Activated CD4-positive, alpha-beta T cell treated with anti-CD3 and anti-CD28 coated beads, Interleukin-2, amount 10 ng/mL, durations not matched to agents 7 days and 5 days (primary cell): ENCODE measurements around the gene LRIT2. TPM values are rescaled to one million over a fixed set of nuclear protein-coding genes. Genes with fewer than 3 reads are reported as not detected.
"Not testable (repeated sequence)": the region's sequence is repeated elsewhere in the genome, so short reads cannot be mapped to it uniquely, and the experiment has no call there.

Experiments
- CTCF ChIA-PET: fragments of 350-600 bp; sonication (Branson Sonifier 250); formaldehyde crosslinking; loops from one replicate; lab custom pipeline; 2021; ENCODE audit warnings: antibody characterized with exemption; lab: Charles Lee
- POLR2A ChIA-PET: fragments of 350-600 bp; sonication (Branson Sonifier 250); formaldehyde crosslinking; loops from one replicate; lab custom pipeline; 2021; ENCODE audit warnings: antibody characterized with exemption; lab: Charles Lee
- DNase-seq: peaks from one replicate; pipeline ENCODE4 v3.0.0-alpha.2; 2020
- H3K27ac Mint-ChIP-seq: one replicate; pipeline ENCODE4 v1.8.0; 2021; ENCODE audit warnings: mild to moderate bottlenecking, moderate library complexity, mixed read lengths
- H3K27me3 Mint-ChIP-seq: one replicate; pipeline ENCODE4 v1.8.0; 2021; ENCODE audit warnings: mixed read lengths
- H3K36me3 Mint-ChIP-seq: one replicate; pipeline ENCODE4 v1.8.0; 2021; ENCODE audit warnings: low read depth, mixed read lengths
- H3K4me1 Mint-ChIP-seq: one replicate; pipeline ENCODE4 v1.8.0; 2021; ENCODE audit warnings: mixed read lengths
- H3K4me3 Mint-ChIP-seq: one replicate; pipeline ENCODE4 v1.8.0; 2021; ENCODE audit warnings: mild to moderate bottlenecking, moderate library complexity, mixed read lengths
- H3K9me3 Mint-ChIP-seq: one replicate; pipeline ENCODE4 v1.8.0; 2021; ENCODE audit warnings: mixed read lengths
- total RNA-seq, 2 experiments: library from RNA; stranded (reverse); gene quantifications; one replicate each; pipeline ENCODE4 v1.2.3, GENCODE V29; 2021

The LRIT2 gene
- total RNA-seq, 2 experiments from 2014 or later = not detected

- H3K4me1 Mint-ChIP-seq = peaks cover 20% of the 10 kb centered on the region
- H3K27ac Mint-ChIP-seq = no peak overlapping the region
- POLR2A ChIA-PET = no interaction called here
- H3K9me3 Mint-ChIP-seq = no peaks in the 10 kb centered on the region
- peaks cover 15% of the 10 kb centered on the region for H3K27me3 Mint-ChIP-seq
- no peak overlapping the region for H3K4me3 Mint-ChIP-seq
- CTCF ChIA-PET = no interaction called here
- H3K36me3 Mint-ChIP-seq = no peaks in the 10 kb centered on the region
- DNase-seq = no peak
Observed at GRCh38 chr10:84188815-84189214, 36.5 kb downstream of the LRIT2 start.

- ChIA-PET CTCF (no interaction called here), POLR2A (no interaction called here)
- Mint-ChIP-seq H3K27me3 (no peaks in the 10 kb centered on the region), H3K4me3 (no peak overlapping the region), H3K4me1 (peaks cover 11% of the 10 kb centered on the region), H3K36me3 (no peaks in the 10 kb centered on the region), H3K9me3 (no peaks in the 10 kb centered on the region), H3K27ac (no peak overlapping the region)
- DNase-seq = no peak
Observed at GRCh38 chr10:84185526-84186175, 39.7 kb downstream of the LRIT2 start.

GRCh38 chr10:84184517-84184916, 40.8 kb downstream of the LRIT2 start:
- Mint-ChIP-seq H3K36me3 (no peaks in the 10 kb centered on the region), H3K4me1 (peaks cover 7% of the 10 kb centered on the region), H3K4me3 (no peak overlapping the region), H3K9me3 (no peaks in the 10 kb centered on the region), H3K27me3 (no peaks in the 10 kb centered on the region), H3K27ac (peak overlapping the region; percentile 43)
- POLR2A ChIA-PET = no interaction called here
- DNase-seq = no peak
- CTCF ChIA-PET = no interaction called here

- Mint-ChIP-seq H3K9me3 (no peaks in the 10 kb centered on the region), H3K27me3 (no peaks in the 10 kb centered on the region), H3K36me3 (no peaks in the 10 kb centered on the region), H3K27ac (no peak overlapping the region), H3K4me3 (no peak overlapping the region), H3K4me1 (peaks cover 7% of the 10 kb centered on the region)
- ChIA-PET POLR2A (interaction anchor here (0.5 kb wide), 1 partner anchor 111 kb away, joined by 3 read pairs; no protein-coding TSS in a partner anchor), CTCF (interaction anchor here (1.3 to 1.5 kb wide), 2 partner anchors 14 to 33 kb away, joined by 4 read pairs; no protein-coding TSS in a partner anchor)
- DNase-seq = no peak
Observed at GRCh38 chr10:84181631-84182030, 43.7 kb downstream of the LRIT2 start.

GRCh38 chr10:84180386-84180785, 45.0 kb downstream of the LRIT2 start:
- DNase-seq, H3K4me1 Mint-ChIP-seq, H3K27me3 Mint-ChIP-seq, CTCF ChIA-PET, POLR2A ChIA-PET, H3K27ac Mint-ChIP-seq, H3K36me3 Mint-ChIP-seq, H3K4me3 Mint-ChIP-seq, H3K9me3 Mint-ChIP-seq: not testable (repeated sequence)

GRCh38 chr10:84179059-84179710, 46.2 kb downstream of the LRIT2 start:
- Mint-ChIP-seq H3K9me3 (no peaks in the 10 kb centered on the region), H3K4me3 (no peak overlapping the region), H3K4me1 (no peaks in the 10 kb centered on the region), H3K36me3 (no peaks in the 10 kb centered on the region), H3K27me3 (no peaks in the 10 kb centered on the region), H3K27ac (no peak overlapping the region)
- POLR2A ChIA-PET = interaction anchor here (0.6 kb wide), 1 partner anchor 8 kb away, joined by 3 read pairs; no protein-coding TSS in a partner anchor
- CTCF ChIA-PET = no interaction called here
- peak; percentile 31 for DNase-seq

- no peak for DNase-seq
- Mint-ChIP-seq H3K4me3 (no peak overlapping the region), H3K27me3 (no peaks in the 10 kb centered on the region), H3K9me3 (no peaks in the 10 kb centered on the region), H3K36me3 (no peaks in the 10 kb centered on the region), H3K27ac (no peak overlapping the region), H3K4me1 (no peaks in the 10 kb centered on the region)
- ChIA-PET POLR2A (interaction anchor here (1.0 kb wide), 1 partner anchor 21 kb away, joined by 3 read pairs; no protein-coding TSS in a partner anchor), CTCF (interaction anchor here (1.0 to 1.6 kb wide), 3 partner anchors 11 to 40 kb away, joined by 3 to 5 read pairs (median 3); no protein-coding TSS in a partner anchor)
Observed at GRCh38 chr10:84178160-84178609, 47.2 kb downstream of the LRIT2 start.

GRCh38 chr10:84177541-84178141, 47.7 kb downstream of the LRIT2 start:
- Mint-ChIP-seq H3K4me3 (no peak overlapping the region), H3K36me3 (no peaks in the 10 kb centered on the region), H3K27ac (no peak overlapping the region), H3K27me3 (no peaks in the 10 kb centered on the region), H3K4me1 (no peaks in the 10 kb centered on the region), H3K9me3 (no peaks in the 10 kb centered on the region)
- CTCF ChIA-PET = interaction anchor here (1.0 to 1.6 kb wide), 3 partner anchors 11 to 39 kb away, joined by 3 to 5 read pairs (median 3); no protein-coding TSS in a partner anchor
- POLR2A ChIA-PET = interaction anchor here (0.7 to 1.0 kb wide), 2 partner anchors 20 to 58 kb away, joined by 3 read pairs; no protein-coding TSS in a partner anchor
- DNase-seq = peak; percentile 74

GRCh38 chr10:84176836-84177474, 48.4 kb downstream of the LRIT2 start:
- peak overlapping the region; percentile 76 for H3K27ac Mint-ChIP-seq
- no peaks in the 10 kb centered on the region for H3K27me3 Mint-ChIP-seq
- ChIA-PET POLR2A (interaction anchor here (0.7 to 1.0 kb wide), 2 partner anchors 20 to 58 kb away, joined by 3 read pairs; no protein-coding TSS in a partner anchor), CTCF (interaction anchor here (1.0 to 1.6 kb wide), 3 partner anchors 10 to 39 kb away, joined by 3 to 5 read pairs (median 3); no protein-coding TSS in a partner anchor)
- no peaks in the 10 kb centered on the region for H3K9me3 Mint-ChIP-seq
- no peaks in the 10 kb centered on the region for H3K4me1 Mint-ChIP-seq
- no peak for DNase-seq
- no peak overlapping the region for H3K4me3 Mint-ChIP-seq
- no peaks in the 10 kb centered on the region for H3K36me3 Mint-ChIP-seq

GRCh38 chr10:84176351-84176750, 49.0 kb downstream of the LRIT2 start:
- H3K36me3 Mint-ChIP-seq = no peaks in the 10 kb centered on the region
- no peaks in the 10 kb centered on the region for H3K4me1 Mint-ChIP-seq
- H3K4me3 Mint-ChIP-seq = no peak overlapping the region
- no peaks in the 10 kb centered on the region for H3K27me3 Mint-ChIP-seq
- no peak for DNase-seq
- CTCF ChIA-PET = interaction anchor here (1.6 kb wide), 1 partner anchor 18 kb away, joined by 3 read pairs; no protein-coding TSS in a partner anchor
- peak overlapping the region; percentile 76 for H3K27ac Mint-ChIP-seq
- POLR2A ChIA-PET = no interaction called here
- no peaks in the 10 kb centered on the region for H3K9me3 Mint-ChIP-seq

GRCh38 chr10:84175436-84175835, 49.9 kb downstream of the LRIT2 start:
- no peak overlapping the region for H3K4me3 Mint-ChIP-seq
- POLR2A ChIA-PET = no interaction called here
- no peak for DNase-seq
- CTCF ChIA-PET = no interaction called here
- H3K27me3 Mint-ChIP-seq = no peaks in the 10 kb centered on the region
- no peak overlapping the region for H3K27ac Mint-ChIP-seq
- no peaks in the 10 kb centered on the region for H3K9me3 Mint-ChIP-seq
- H3K36me3 Mint-ChIP-seq = no peaks in the 10 kb centered on the region
- H3K4me1 Mint-ChIP-seq = no peaks in the 10 kb centered on the region

GRCh38 chr10:84173501-84173929, 51.8 kb downstream of the LRIT2 start, which contains the start of gene GPR15LG:
TSS of gene GPR15LG (plus strand) at chr10:84173801. CDS start at chr10:84173852, 51 bp downstream.
- POLR2A ChIA-PET = no interaction called here
- Mint-ChIP-seq H3K9me3 (no peaks in the 10 kb centered on the region), H3K36me3 (no peaks in the 10 kb centered on the region), H3K4me3 (no peak within 1 kb of the TSS), H3K4me1 (no peaks in the 10 kb centered on the region), H3K27me3 (no peaks in the 10 kb centered on the region), H3K27ac (no peak within 1 kb of the TSS)
- no peak for DNase-seq
- CTCF ChIA-PET = interaction anchor here (1.4 kb wide), 1 partner anchor 26 kb away, joined by 4 read pairs; no protein-coding TSS in a partner anchor
